ENCODE results near the gene MOSPD3. TPM values are rescaled to one million over a fixed set of nuclear protein-coding genes. Genes with fewer than 3 reads are reported as not detected.
A peak's percentile ranks its signal among the peaks of the same experiment; 100 is the strongest.

Gene MOSPD3
- total and polyA plus RNA-seq, 2 of the 13 experiments (the other 11 are each of a cell fraction or from before 2014, with no cell fraction given) = 7.6 to 8.8 TPM

GRCh38 chr7:100567031-100567730, 45.2 kb upstream of the MOSPD3 start (continued):
- TF ChIP-seq ZNF687 (CRISPR knock-in tag; IDR thresholded peaks at IDR 0.05) (peak; percentile 51), CTCF (CRISPR knock-in tag; IDR thresholded peaks at IDR 0.05) (no peak), ZNF672 (CRISPR knock-in tag; IDR thresholded peaks at IDR 0.05) (no peak), ZBTB20 (CRISPR knock-in tag; IDR thresholded peaks at IDR 0.05; ENCODE audit: borderline replicate concordance, low read depth) (0 out of 2 replicates have a peak, but pooled peaks have one; percentile 53), ZNF350 (CRISPR knock-in tag; IDR thresholded peaks at IDR 0.05; ENCODE audit: borderline replicate concordance, low read depth) (no peak), CENPT (CRISPR knock-in tag; IDR thresholded peaks at IDR 0.05; ENCODE audit: low read depth) (peak; percentile 65; the same call in 1 of the 2 replicates), HMGXB4 (CRISPR knock-in tag; IDR thresholded peaks at IDR 0.05; ENCODE audit: borderline replicate concordance in 1 of 2, low read depth in 1 of 2) (peak in 1 of 2 experiments; percentile 50; a peak in 1 of 4 replicates), ZNF572 (CRISPR knock-in tag; IDR thresholded peaks at IDR 0.05) (peak; percentile 91), DZIP1 (CRISPR knock-in tag; IDR thresholded peaks at IDR 0.05) (0 out of 2 replicates have a peak, but pooled peaks have one; percentile 22), ZBTB49 (CRISPR knock-in tag; IDR thresholded peaks at IDR 0.05; ENCODE audit: borderline replicate concordance) (no peak), EHMT2 (IDR thresholded peaks at IDR 0.05; ENCODE audit: borderline replicate concordance, low read depth, low read length) (no peak; the same call in 1 of the 2 replicates), THAP8 (CRISPR knock-in tag; IDR thresholded peaks at IDR 0.05; ENCODE audit: borderline replicate concordance) (0 out of 2 replicates have a peak, but pooled peaks have one; percentile 51)
